HG03442 (cell line): ENCODE data around the gene MLLT1.
"Not testable (repeated sequence)": the region's sequence is repeated elsewhere in the genome, so short reads cannot be mapped to it uniquely, and the experiment has no call there.

Source experiments
- ATAC-seq: cut with Tn5 transposase; IDR thresholded peaks from one replicate; pipeline ENCODE4 v1.9.1; 2021; ENCODE audit warnings: mild to moderate bottlenecking, moderate library complexity; ENCODE audit not compliant: unreplicated experiment

MLLT1 gene

GRCh38 chr19:6279931-6280591, at the start of gene MLLT1:
Gene MLLT1, minus strand, starts transcription at chr19:6279975. Its CDS starts 191 bp downstream, at chr19:6279784.
- peak; percentile 89 for ATAC-seq

- no peak for ATAC-seq
Observed at GRCh38 chr19:6326815-6327214, 47.0 kb upstream of the MLLT1 start.

DNA sequence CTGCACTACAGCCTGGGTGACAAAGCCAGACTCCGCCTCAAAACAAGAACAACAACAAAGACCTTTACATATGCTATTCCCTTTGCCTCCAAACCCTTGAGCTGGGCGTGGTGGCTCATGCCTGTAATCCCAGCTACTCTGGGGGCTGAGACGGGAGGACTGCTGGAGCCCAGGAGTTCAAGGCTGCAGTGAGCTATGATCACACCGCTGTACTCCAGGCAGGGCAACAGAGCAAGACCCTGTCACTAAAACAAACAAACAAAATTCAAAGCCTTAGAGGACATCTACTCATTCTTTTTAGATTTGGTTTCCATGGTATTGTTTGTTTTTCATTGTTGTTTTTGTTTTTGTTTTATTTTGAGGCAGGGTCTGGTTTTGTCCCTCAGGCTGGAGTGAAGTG, 45.8 kb upstream of the MLLT1 start:
- ATAC-seq, result no peak

- no peak for ATAC-seq
Observed at GRCh38 chr19:6324757-6325156, 45.0 kb upstream of the MLLT1 start.

- ATAC-seq, result no peak
Observed at GRCh38 chr19:6322284-6322683, 42.5 kb upstream of the MLLT1 start.

GRCh38 chr19:6319376-6319775, 39.6 kb upstream of the MLLT1 start:
- no peak for ATAC-seq

GRCh38 chr19:6318772-6319171, 39.0 kb upstream of the MLLT1 start:
- no peak for ATAC-seq

DNA sequence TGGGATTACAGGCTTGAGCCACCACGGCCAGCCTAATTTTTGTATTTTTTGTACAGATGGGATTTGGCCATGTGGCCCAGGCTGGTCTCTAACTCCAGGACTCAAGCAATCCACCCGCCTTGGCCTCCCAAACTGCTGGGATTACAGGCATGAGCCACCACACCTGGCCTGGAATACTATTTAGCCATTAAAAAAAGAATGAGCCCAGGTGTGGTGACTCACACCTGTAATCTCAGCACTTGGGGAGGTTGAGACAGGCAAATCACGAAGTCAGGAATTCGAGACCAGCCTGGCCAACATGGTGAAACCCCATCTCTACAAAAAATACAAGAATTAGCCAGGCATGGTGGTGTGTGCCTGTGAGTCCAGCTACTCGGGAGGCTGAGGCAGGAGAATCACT, 35.9 kb upstream of the MLLT1 start:
- ATAC-seq, result not testable (repeated sequence)

DNA sequence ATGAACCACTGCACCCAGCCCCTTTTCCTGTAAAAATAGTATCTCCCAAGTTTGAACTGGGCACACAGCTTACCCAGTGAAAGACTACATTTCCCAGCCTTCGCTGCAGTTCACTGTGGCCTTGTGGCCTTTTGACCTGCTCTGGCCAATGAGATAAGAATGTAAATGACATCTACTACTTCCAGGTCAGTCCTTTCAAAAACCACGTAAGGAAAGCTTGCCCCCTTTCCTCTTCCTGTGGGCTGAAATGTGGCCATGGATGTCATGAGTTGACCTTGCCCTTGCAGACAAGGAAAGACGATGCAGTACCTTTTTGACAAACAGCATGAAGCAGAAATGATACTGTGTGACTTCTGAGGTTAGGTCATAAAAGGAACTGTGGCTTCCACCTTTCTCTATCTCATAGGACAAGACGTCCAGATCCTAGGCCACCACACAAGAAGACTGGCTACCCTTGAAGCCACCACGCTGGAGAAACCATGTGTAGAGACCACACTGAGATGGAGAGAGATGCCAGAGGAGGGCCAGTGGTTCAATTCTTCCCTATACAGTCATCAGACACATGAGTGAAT, 33.7 kb upstream of the MLLT1 start:
- ATAC-seq, result no peak

GRCh38 chr19:6312018-6312417, 32.2 kb upstream of the MLLT1 start:
- ATAC-seq, result no peak

DNA sequence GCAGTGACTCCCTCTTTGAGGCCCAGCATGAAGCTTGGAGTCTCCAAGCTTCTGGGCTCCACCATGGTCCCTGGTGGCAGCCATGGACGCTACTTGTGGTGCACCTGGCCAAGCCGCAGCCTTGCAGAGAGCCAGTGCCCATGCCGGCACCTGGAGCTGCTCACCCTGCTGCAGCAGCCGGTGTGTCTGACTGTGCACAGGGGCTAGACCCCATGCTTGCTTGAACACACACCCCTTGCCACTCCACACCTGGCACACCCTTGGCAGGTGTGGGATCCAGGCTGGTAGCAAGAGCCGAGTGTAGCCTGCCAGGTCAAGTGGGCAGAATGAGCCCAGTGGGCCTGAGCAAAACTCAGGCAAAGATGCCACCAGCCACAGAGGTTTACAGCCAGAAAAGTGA, 18.6 kb upstream of the MLLT1 start:
- ATAC-seq, result no peak

GRCh38 chr19:6297202-6297601, 17.4 kb upstream of the MLLT1 start:
- no peak for ATAC-seq

DNA sequence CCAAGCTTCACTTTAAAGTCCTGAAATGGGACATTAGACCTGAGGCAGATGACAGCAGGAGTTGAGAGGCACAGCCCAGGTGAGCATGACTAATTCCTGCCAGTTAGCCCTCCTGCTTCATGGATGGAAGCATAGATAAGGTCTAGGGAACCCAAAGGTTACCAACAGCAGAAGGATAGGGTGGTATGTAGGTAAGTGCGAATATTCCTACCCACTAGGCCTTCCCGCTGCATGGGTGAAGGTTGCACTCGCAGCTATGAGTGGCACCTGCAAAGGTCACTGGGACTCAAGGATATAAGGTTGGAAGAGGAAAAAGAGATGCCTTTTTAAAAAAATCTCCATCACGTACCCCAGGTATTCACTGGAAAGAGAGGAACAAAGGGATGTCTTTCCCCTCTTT, 12.2 kb upstream of the MLLT1 start:
- ATAC-seq, result no peak

DNA sequence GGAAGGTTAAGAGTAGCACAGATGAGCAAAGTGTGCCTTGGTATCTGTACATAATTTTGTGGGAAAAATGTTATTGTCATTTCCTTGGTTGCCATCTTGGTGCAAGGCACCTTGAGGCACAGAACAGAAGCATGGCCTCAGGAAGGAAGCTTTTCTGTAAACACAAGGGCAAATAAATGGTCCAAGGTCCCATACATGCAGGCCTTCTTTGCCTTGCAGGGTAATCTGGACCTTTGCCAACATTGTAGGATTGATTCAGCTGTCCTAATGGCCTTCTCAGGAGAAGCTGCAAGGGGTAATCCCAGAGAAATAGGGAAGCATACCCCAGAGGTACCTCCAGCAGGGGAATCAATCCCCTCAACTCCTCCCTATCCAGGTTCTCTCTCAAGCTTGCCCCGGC, 9.0 kb upstream of the MLLT1 start:
- no peak for ATAC-seq

DNA sequence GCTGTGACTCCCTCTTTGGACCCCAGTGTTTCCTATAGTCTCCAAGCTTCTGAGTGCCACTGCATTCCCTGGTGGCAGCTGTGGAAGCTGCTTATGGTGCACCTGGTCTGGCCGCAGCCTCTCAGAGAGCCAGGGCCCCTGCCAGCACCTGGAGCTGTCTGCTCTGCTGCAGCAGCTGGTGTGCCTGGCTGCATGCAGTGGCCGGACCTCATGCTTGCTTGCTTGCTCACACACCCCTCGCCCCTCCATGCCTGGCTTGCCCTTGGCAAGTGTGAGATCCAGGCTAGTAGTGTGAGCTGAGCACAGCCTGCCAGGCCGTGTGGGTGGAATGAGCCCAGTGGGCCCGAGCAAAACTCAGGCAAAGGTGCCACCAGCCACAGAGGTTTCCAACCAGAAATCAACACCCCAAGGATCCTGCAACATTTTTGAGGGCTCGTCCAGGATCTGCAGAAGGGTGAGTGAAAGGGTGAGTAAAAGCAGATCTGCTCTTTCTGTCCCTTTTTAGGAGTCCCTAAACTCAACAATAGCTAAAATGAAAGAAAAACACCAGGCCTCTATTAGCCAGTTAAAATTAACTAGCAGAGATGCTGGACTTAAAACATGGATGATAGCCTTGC, 7.6 kb upstream of the MLLT1 start:
- ATAC-seq, result no peak

DNA sequence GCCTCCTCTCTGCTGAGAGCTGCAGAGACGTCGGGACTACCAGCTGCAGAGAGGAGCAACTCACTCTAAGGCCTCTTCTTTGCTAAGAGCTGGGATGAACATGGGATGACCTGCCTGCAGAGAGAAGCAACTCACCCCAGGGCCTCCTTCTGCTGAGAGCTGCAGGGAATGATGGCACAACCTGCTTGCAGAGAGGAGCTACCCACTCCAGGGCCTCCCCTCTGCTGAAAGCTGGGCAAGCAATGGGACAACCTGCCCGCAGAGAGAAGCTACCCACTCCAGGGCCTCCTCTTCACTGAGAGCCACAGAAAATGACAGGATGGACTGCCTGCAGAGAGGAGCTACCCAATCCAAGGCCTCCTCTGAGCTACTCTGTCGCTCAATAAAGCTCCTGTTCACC, 6.9 kb upstream of the MLLT1 start:
- no peak for ATAC-seq

DNA sequence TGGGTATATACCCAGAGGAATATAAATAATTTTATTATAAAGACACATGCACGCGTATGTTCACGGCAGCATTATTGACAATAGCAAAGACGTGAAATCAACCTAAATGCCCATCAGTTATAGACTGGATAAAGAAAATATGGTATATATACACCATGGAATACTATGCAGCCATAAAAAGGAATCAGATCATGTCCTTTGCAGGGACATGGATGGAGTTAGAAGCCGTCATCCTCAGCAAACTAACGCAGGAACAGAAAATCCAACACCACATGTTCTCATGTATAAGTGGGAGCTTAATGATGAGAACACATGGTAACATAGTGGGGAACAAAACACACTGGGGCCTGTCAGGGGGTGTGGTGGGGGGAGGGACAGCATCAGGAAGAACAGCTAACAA, 2.6 kb upstream of the MLLT1 start:
- not testable (repeated sequence) for ATAC-seq

DNA sequence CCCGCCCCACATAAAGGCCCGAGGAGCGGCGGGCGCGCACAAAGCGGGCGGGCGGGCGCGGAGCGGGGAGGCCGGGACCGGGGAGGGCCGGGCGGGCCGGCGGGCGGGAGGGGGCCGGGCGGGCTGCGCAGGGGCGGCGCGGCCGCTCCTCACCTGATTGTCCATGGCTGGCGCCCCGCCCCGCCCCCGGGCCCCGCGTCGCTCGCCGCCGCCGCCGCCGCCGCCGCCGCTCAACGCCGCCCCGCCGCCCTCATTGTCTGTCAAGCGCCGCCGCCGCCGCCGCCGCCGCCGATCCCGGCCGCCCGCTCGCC, 200 bp downstream of the MLLT1 start:
- peak; percentile 23 for ATAC-seq

DNA sequence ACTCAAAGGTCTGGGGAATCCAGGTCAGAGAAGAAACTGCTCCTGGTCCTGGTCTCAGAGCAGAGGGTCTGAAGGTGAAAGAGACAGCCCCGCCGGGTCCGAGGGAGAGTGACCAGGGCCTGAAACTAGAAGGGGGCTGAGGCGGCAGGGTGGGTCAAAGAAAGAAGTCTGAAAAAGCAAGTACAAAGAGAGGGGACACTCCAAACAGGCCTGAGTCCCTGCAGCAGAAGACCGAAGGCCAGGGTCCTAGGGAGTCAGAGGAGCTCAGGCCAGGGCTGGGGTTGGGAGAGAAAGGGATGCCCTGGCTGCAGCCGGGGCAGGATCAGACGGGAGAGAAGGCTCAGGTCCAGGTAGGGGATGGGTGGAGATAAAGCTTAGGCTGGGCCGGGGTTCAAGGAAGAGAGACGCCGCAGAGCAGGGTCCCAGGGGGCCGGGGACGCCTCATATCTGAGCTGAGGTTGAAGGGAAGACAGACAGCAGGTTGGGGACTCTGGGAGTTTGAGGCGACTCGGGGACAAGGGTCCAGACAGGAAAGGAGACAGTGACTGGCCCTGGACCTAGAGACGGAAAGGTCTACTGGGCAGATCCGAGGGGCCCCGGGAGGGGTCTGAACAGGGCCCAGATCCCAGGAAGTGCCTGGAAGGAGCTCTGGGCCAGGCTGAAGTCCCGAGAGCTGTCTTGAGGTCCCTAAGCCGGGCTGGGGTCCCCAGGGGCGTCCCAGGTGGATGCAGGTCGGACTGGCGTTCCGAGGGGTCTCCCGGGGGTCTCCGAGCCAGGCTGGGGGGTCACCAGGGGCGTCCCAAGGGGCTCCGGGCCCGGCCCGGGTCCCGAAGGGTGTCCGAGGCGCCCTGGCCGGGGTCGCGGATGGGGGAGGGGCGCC, 795 bp downstream of the MLLT1 start:
- no peak for ATAC-seq

- no peak for ATAC-seq
Observed at GRCh38 chr19:6278051-6278450, 1.7 kb downstream of the MLLT1 start.

DNA sequence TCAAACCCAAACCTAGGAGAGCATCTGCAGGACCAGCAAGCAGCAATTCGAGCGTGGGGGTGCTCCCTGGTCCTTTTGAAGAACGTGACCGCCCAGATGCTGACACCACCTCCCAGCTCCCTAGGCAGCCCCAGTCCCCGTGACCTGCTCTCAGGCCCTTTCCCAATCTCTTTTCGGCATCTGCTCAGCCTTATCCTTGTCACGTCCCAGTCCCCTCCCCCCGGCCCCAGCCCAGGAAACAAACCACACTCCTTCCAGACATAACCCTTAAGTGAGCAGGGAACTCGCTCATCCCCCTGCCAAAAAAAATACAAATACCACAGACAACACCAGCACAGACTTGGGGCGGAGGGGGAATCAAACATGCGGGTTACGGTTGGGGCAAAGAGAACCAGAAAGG, 3.3 kb downstream of the MLLT1 start:
- ATAC-seq, result no peak
